Neutrophil (primary cell): ENCODE results near the gene PLEKHG2.

Experiments
- H3K27ac ChIP-seq: fragments of 200-600 bp; sonication (generic); 2 replicates; pipeline ENCODE4 v1.5.1; 2016; ENCODE audit warnings: mild to moderate bottlenecking, moderate library complexity
- H3K27me3 ChIP-seq: fragments of 200-600 bp; sonication (generic); 2 replicates; pipeline ENCODE4 v1.6.0; 2016; ENCODE audit warnings: mild to moderate bottlenecking
- H3K36me3 ChIP-seq: fragments of 200-600 bp; sonication (generic); 2 replicates; pipeline ENCODE4 v1.5.1; 2017
- H3K4me1 ChIP-seq, 2 experiments: fragments of 200-600 bp in 1 of 2; sonication (generic) in 1 of 2; 1 replicate in 1 of 2; 2 replicates in 1 of 2; pipeline versions ENCODE4 v1.5.1 to v1.6.1; 2013 to 2016; ENCODE audit warnings: low read depth in 1 of 2, low read length in 1 of 2, mild to moderate bottlenecking in 1 of 2, moderate library complexity in 1 of 2; ENCODE audit not compliant: control insufficient read depth in 1 of 2, insufficient read depth in 1 of 2
- H3K4me3 ChIP-seq, 2 experiments: fragments of 200-600 bp in 1 of 2; sonication (generic) in 1 of 2; 1 replicate in 1 of 2; 2 replicates in 1 of 2; pipeline ENCODE4 v1.5.1; 2013 to 2016; ENCODE audit warnings: low read depth in 1 of 2, low read length in 1 of 2, mild to moderate bottlenecking in 1 of 2, moderate library complexity in 1 of 2
- H3K9me3 ChIP-seq: fragments of 200-600 bp; sonication (generic); 2 replicates; pipeline ENCODE4 v1.5.1; 2016
- TF ChIP-seq, protein P1 (sequence below): fragments of 200-600 bp; sonication (generic); IDR thresholded peaks from 2 replicates; pipeline ENCODE4 v1.5.1; 2016; ENCODE audit warnings: antibody characterized with exemption

Gene PLEKHG2

DNA sequence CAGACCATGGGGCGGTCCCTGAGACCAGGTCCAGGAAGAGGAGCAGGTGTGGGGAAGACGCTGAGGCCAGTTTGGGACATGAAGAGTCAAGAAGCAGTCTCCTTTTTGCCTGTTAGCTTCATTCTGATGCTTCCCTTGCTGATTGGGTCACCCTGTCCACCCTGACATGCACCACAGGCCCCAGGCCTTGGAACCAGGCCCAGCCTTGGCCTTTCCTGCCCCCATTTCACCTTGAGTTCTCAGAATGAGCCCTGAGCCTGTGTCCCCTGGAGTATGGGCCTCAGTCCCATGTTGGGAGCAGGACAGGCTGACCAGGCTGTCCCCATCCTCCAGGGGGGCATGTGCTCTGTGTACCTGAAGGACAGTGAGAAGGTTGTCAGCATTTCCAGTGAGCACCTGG, 63.3 kb downstream of the PLEKHG2 start:
- no peak overlapping the region for H3K27ac ChIP-seq
- no peaks in the 10 kb centered on the region for H3K9me3 ChIP-seq
- H3K4me1 ChIP-seq = peaks cover 8 to 11% of the 10 kb centered on the region in 2 experiments
- peaks cover 56% of the 10 kb centered on the region for H3K36me3 ChIP-seq
- no peak overlapping the region for H3K4me3 ChIP-seq
- H3K27me3 ChIP-seq = no peaks in the 10 kb centered on the region
- TF ChIP-seq, protein P1, sequence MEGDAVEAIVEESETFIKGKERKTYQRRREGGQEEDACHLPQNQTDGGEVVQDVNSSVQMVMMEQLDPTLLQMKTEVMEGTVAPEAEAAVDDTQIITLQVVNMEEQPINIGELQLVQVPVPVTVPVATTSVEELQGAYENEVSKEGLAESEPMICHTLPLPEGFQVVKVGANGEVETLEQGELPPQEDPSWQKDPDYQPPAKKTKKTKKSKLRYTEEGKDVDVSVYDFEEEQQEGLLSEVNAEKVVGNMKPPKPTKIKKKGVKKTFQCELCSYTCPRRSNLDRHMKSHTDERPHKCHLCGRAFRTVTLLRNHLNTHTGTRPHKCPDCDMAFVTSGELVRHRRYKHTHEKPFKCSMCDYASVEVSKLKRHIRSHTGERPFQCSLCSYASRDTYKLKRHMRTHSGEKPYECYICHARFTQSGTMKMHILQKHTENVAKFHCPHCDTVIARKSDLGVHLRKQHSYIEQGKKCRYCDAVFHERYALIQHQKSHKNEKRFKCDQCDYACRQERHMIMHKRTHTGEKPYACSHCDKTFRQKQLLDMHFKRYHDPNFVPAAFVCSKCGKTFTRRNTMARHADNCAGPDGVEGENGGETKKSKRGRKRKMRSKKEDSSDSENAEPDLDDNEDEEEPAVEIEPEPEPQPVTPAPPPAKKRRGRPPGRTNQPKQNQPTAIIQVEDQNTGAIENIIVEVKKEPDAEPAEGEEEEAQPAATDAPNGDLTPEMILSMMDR = no peak
